ENCODE results near the gene PGAP3.

The PGAP3 gene

GRCh38 chr17:39634384-39634871 is 53.4 kb downstream of the PGAP3 start:
- no peak for DNase-seq
- no peak overlapping the region for H3K27ac Mint-ChIP-seq

GRCh38 chr17:39633570-39634183 is 54.2 kb downstream of the PGAP3 start:
- peaks cover 37% of the 10 kb centered on the region for H3K4me1 Mint-ChIP-seq
- ATAC-seq (no peak), DNase-seq (no peak)
- no peaks in the 10 kb centered on the region for H3K9me3 Mint-ChIP-seq
- H3K27me3 Mint-ChIP-seq, result peaks cover 27% of the 10 kb centered on the region
- H3K4me3 Mint-ChIP-seq, result no peak overlapping the region
- no peak overlapping the region for H3K27ac Mint-ChIP-seq

More at GRCh38 chr17:39634384-39634871, 53.4 kb downstream of the PGAP3 start:
- ATAC-seq, result no peak
- no peaks in the 10 kb centered on the region for H3K9me3 Mint-ChIP-seq
- H3K4me1 Mint-ChIP-seq, result peaks cover 45% of the 10 kb centered on the region
- no peak overlapping the region for H3K4me3 Mint-ChIP-seq
- H3K27me3 Mint-ChIP-seq, result peaks cover 19% of the 10 kb centered on the region

- Mint-ChIP-seq H3K9me3 (no peaks in the 10 kb centered on the region), H3K4me3 (no peak overlapping the region), H3K4me1 (peaks cover 25% of the 10 kb centered on the region), H3K27me3 (peaks cover 39% of the 10 kb centered on the region), H3K27ac (peak overlapping the region in 1 of 2 donors; percentile 15)
- ATAC-seq, result no peak
- no peak for DNase-seq
Observed at GRCh38 chr17:39632153-39632941, 55.5 kb downstream of the PGAP3 start.

GRCh38 chr17:39631403-39631802 is 56.5 kb downstream of the PGAP3 start:
- peaks cover 27% of the 10 kb centered on the region for H3K4me1 Mint-ChIP-seq
- DNase-seq, result no peak
- peaks cover 47% of the 10 kb centered on the region for H3K27me3 Mint-ChIP-seq
- ATAC-seq, result no peak
- H3K27ac Mint-ChIP-seq, result no peak overlapping the region
- H3K9me3 Mint-ChIP-seq, result no peaks in the 10 kb centered on the region
- no peak overlapping the region for H3K4me3 Mint-ChIP-seq

- H3K4me1 Mint-ChIP-seq, result peaks cover 25% of the 10 kb centered on the region
- H3K9me3 Mint-ChIP-seq, result no peaks in the 10 kb centered on the region
- no peak overlapping the region for H3K27ac Mint-ChIP-seq
- H3K4me3 Mint-ChIP-seq, result no peak overlapping the region
- peaks cover 62% of the 10 kb centered on the region for H3K27me3 Mint-ChIP-seq
- ATAC-seq (no peak), DNase-seq (no peak)
Observed at GRCh38 chr17:39629898-39630297, 58.0 kb downstream of the PGAP3 start.

GRCh38 chr17:39629494-39629880 is 58.4 kb downstream of the PGAP3 start:
- no peak overlapping the region for H3K4me3 Mint-ChIP-seq
- no peak overlapping the region for H3K27ac Mint-ChIP-seq
- H3K27me3 Mint-ChIP-seq, result peaks cover 67% of the 10 kb centered on the region
- DNase-seq (no peak), ATAC-seq (no peak)
- no peaks in the 10 kb centered on the region for H3K9me3 Mint-ChIP-seq
- H3K4me1 Mint-ChIP-seq, result peaks cover 25% of the 10 kb centered on the region

- H3K27me3 Mint-ChIP-seq, result peaks cover 67% of the 10 kb centered on the region
- DNase-seq (no peak), ATAC-seq (no peak)
- no peak overlapping the region for H3K4me3 Mint-ChIP-seq
- no peaks in the 10 kb centered on the region for H3K9me3 Mint-ChIP-seq
- no peak overlapping the region for H3K27ac Mint-ChIP-seq
- H3K4me1 Mint-ChIP-seq, result peaks cover 25% of the 10 kb centered on the region
Observed at GRCh38 chr17:39628655-39629493, 59.0 kb downstream of the PGAP3 start.

GRCh38 chr17:39627712-39628516 is 59.9 kb downstream of the PGAP3 start:
- no peak for ATAC-seq
- Mint-ChIP-seq H3K4me3 (peak overlapping the region; percentile 21 to 27), H3K27me3 (peaks cover 74% of the 10 kb centered on the region), H3K27ac (no peak overlapping the region), H3K4me1 (peaks cover 34% of the 10 kb centered on the region), H3K9me3 (no peaks in the 10 kb centered on the region)
- no peak for DNase-seq

GRCh38 chr17:39627047-39627711 is 60.7 kb downstream of the PGAP3 start:
- H3K9me3 Mint-ChIP-seq, result no peaks in the 10 kb centered on the region
- DNase-seq (no peak), ATAC-seq (no peak)
- no peak overlapping the region for H3K27ac Mint-ChIP-seq
- H3K4me1 Mint-ChIP-seq, result peaks cover 38% of the 10 kb centered on the region
- H3K27me3 Mint-ChIP-seq, result peaks cover 72% of the 10 kb centered on the region
- peak overlapping the region; percentile 66 to 73 for H3K4me3 Mint-ChIP-seq

- no peak for DNase-seq
- H3K9me3 Mint-ChIP-seq, result no peaks in the 10 kb centered on the region
- peaks cover 65% of the 10 kb centered on the region for H3K27me3 Mint-ChIP-seq
- peaks cover 38% of the 10 kb centered on the region for H3K4me1 Mint-ChIP-seq
- no peak within 1 kb of the TSS for H3K27ac Mint-ChIP-seq
- peak within 1 kb of the TSS; percentile 66 to 73 for H3K4me3 Mint-ChIP-seq
- no peak for ATAC-seq
Observed at GRCh38 chr17:39626171-39627046, 61.4 kb downstream of the PGAP3 start, which contains the start of gene PPP1R1B. Gene PPP1R1B, plus strand, starts transcription at chr17:39626952. Its CDS starts 441 bp downstream, at chr17:39627393.

GRCh38 chr17:39625198-39625785 is 62.6 kb downstream of the PGAP3 start:
- no peaks in the 10 kb centered on the region for H3K9me3 Mint-ChIP-seq
- no peak overlapping the region for H3K4me3 Mint-ChIP-seq
- no peak for DNase-seq
- no peak overlapping the region for H3K27ac Mint-ChIP-seq
- no peak for ATAC-seq
- peaks cover 32% of the 10 kb centered on the region for H3K4me1 Mint-ChIP-seq
- H3K27me3 Mint-ChIP-seq, result peaks cover 57% of the 10 kb centered on the region

- Mint-ChIP-seq H3K4me3 (no peak overlapping the region), H3K27ac (no peak overlapping the region)
Observed at GRCh38 chr17:39624313-39624712, 63.5 kb downstream of the PGAP3 start.

GRCh38 chr17:39623356-39623950 is 64.4 kb downstream of the PGAP3 start:
- peak; percentile 65 for ATAC-seq
- H3K9me3 Mint-ChIP-seq, result no peaks in the 10 kb centered on the region
- H3K27ac Mint-ChIP-seq, result no peak overlapping the region
- H3K27me3 Mint-ChIP-seq, result peaks cover 61% of the 10 kb centered on the region
- H3K4me3 Mint-ChIP-seq, result peak overlapping the region in 1 of 2 donors; percentile 52
- peak; percentile 86 for DNase-seq
- peaks cover 35% of the 10 kb centered on the region for H3K4me1 Mint-ChIP-seq

More at GRCh38 chr17:39624313-39624712, 63.5 kb downstream of the PGAP3 start:
- no peak for ATAC-seq
- H3K27me3 Mint-ChIP-seq, result peaks cover 61% of the 10 kb centered on the region
- H3K9me3 Mint-ChIP-seq, result no peaks in the 10 kb centered on the region
- DNase-seq, result no peak
- H3K4me1 Mint-ChIP-seq, result peaks cover 32% of the 10 kb centered on the region
